Neural cell (in vitro differentiated cells): Measurements from ENCODE around the gene SERPINE1. TPM values are rescaled to one million over a fixed set of nuclear protein-coding genes. Genes with fewer than 3 reads are reported as not detected.
A peak's percentile ranks its signal among the peaks of the same experiment; 100 is the strongest.

Experiments
- H2AFZ ChIP-seq: fragments of 200-600, 300-800 bp; sonication (generic), shearing (Covaris generic); 2 replicates; pipeline ENCODE4 v1.6.0; 2014; ENCODE audit warnings: low read depth, mild to moderate bottlenecking, antibody characterized with exemption, low read length, moderate library complexity
- H3F3A ChIP-seq: fragments of 200-600 bp; shearing (Covaris generic); 2 replicates; pipeline ENCODE4 v1.6.1; 2016; ENCODE audit warnings: mild to moderate bottlenecking, moderate library complexity, mixed read lengths, antibody characterized with exemption, low read length; ENCODE audit not compliant: insufficient read depth, poor library complexity, severe bottlenecking
- H3K27ac ChIP-seq: fragments of 200-600, 300-800 bp; sonication (generic), shearing (Covaris generic); 2 replicates; pipeline ENCODE4 v1.5.1; 2014; ENCODE audit warnings: mild to moderate bottlenecking, low read length, moderate library complexity
- H3K27me3 ChIP-seq: fragments of 300-800, 200-600 bp; sonication (generic), shearing (Covaris generic); 2 replicates; pipeline ENCODE4 v1.6.0; 2014; ENCODE audit warnings: mild to moderate bottlenecking, low read depth, low read length, moderate library complexity; ENCODE audit not compliant: insufficient read depth
- H3K36me3 ChIP-seq: fragments of 300-800, 200-600 bp; sonication (generic), shearing (Covaris generic); 2 replicates; pipeline ENCODE4 v1.5.1; 2014; ENCODE audit warnings: mild to moderate bottlenecking, antibody characterized with exemption, low read length, moderate library complexity; ENCODE audit not compliant: insufficient read depth
- H3K4me2 ChIP-seq: fragments of 300-800, 200-600 bp; sonication (generic), shearing (Covaris generic); 2 replicates; pipeline ENCODE4 v1.6.0; 2014; ENCODE audit warnings: mild to moderate bottlenecking, low read length
- H3K4me3 ChIP-seq: fragments of 300-800, 200-600 bp; sonication (generic), shearing (Covaris generic); 2 replicates; pipeline ENCODE4 v1.5.1; 2014; ENCODE audit warnings: mild to moderate bottlenecking, low read length, moderate library complexity
- H3K79me2 ChIP-seq: fragments of 200-600 bp; shearing (Covaris generic); replicated peaks from 2 replicates; pipeline ENCODE4 v1.6.0; 2014; ENCODE audit warnings: mild to moderate bottlenecking, low read length, moderate library complexity; ENCODE audit not compliant: insufficient read depth
- H3K9ac ChIP-seq: fragments of 300-800, 200-600 bp; sonication (generic), shearing (Covaris generic); 2 replicates; pipeline ENCODE4 v1.6.1; 2016; ENCODE audit warnings: mild to moderate bottlenecking, low read length, mixed read lengths
- H3K9me2 ChIP-seq: fragments of 200-600 bp; shearing (Covaris generic); 2 replicates; pipeline ENCODE4 v1.6.1; 2016; ENCODE audit warnings: mild to moderate bottlenecking, low read length, mixed read lengths; ENCODE audit not compliant: insufficient read depth
- H3K9me3 ChIP-seq: fragments of 200-600, 300-800 bp; sonication (generic), shearing (Covaris generic); 2 replicates; pipeline ENCODE4 v1.6.1; 2016; ENCODE audit warnings: mild to moderate bottlenecking, mixed run types, low read length, moderate library complexity, mixed read lengths
- H4K20me1 ChIP-seq: fragments of 200-600 bp; shearing (Covaris generic); 2 replicates; pipeline ENCODE4 v1.6.1; 2016; ENCODE audit warnings: mild to moderate bottlenecking, mixed run types; ENCODE audit not compliant: insufficient read depth
- CTCF ChIP-seq: fragments of 450-650 bp; IDR thresholded peaks from 2 replicates; pipeline ENCODE4 v1.5.1; 2014; ENCODE audit warnings: antibody characterized with exemption, mild to moderate bottlenecking, moderate library complexity; ENCODE audit not compliant: poor library complexity, severe bottlenecking
- EP300 ChIP-seq: fragments of 450-650 bp; conservative IDR thresholded peaks from 2 replicates; pipeline ENCODE4 v1.6.1; 2014; ENCODE audit warnings: antibody characterized with exemption, mild to moderate bottlenecking, moderate library complexity; ENCODE audit not compliant: poor library complexity, severe bottlenecking
- EZH2 ChIP-seq: fragments of 200-600, 300-800 bp; shearing (Covaris generic), sonication (generic); IDR thresholded peaks from 2 replicates; pipeline ENCODE4 v1.6.1; 2014; ENCODE audit warnings: antibody characterized with exemption, low read length, borderline replicate concordance, mild to moderate bottlenecking; ENCODE audit not compliant: insufficient read depth, poor library complexity, severe bottlenecking
- MXI1 ChIP-seq: fragments of 450-650 bp; conservative IDR thresholded peaks from 2 replicates; pipeline ENCODE4 v1.6.1; 2014; ENCODE audit warnings: antibody characterized with exemption, mild to moderate bottlenecking; ENCODE audit not compliant: poor library complexity, severe bottlenecking
- POLR2AphosphoS5 ChIP-seq: IDR thresholded peaks from 2 replicates; pipeline ENCODE4 v1.6.1; 2012
- RAD21 ChIP-seq: fragments of 450-650 bp; conservative IDR thresholded peaks from 2 replicates; pipeline ENCODE4 v1.6.1; 2014; ENCODE audit warnings: antibody characterized with exemption, mild to moderate bottlenecking, moderate library complexity
- REST ChIP-seq: IDR thresholded peaks from 2 replicates; pipeline ENCODE4 v1.6.1; 2012; ENCODE audit warnings: borderline replicate concordance
- SMC3 ChIP-seq: fragments of 450-650 bp; conservative IDR thresholded peaks from 2 replicates; pipeline ENCODE4 v1.6.1; 2014; ENCODE audit warnings: antibody characterized with exemption, mild to moderate bottlenecking, moderate library complexity; ENCODE audit not compliant: poor library complexity
- TAF1 ChIP-seq: IDR thresholded peaks from 2 replicates; pipeline ENCODE4 v1.6.1; 2012; ENCODE audit warnings: low read depth
- polyA plus RNA-seq: library from polyadenylated mRNA; depleted of rRNA; stranded (reverse); fragments of >200 nt; gene quantifications from 2 replicates; pipeline ENCODE4 v1.2.3, GENCODE V29; 2014

Gene SERPINE1
- polyA plus RNA-seq, 1 donor from 2014 or later = 0.12 TPM

- H3K4me2 ChIP-seq = peak overlapping the region; percentile 70
- H3K9ac ChIP-seq = peak overlapping the region; percentile 59
- TF ChIP-seq REST (peak; percentile 14), MXI1 (no peak), EZH2 (no peak), TAF1 (no peak), RAD21 (no peak)
- no peaks in the 10 kb centered on the region for H3K79me2 ChIP-seq
- no peak overlapping the region for H2AFZ ChIP-seq
- H3K27me3 ChIP-seq = peaks cover 73% of the 10 kb centered on the region
- H4K20me1 ChIP-seq = no peaks in the 10 kb centered on the region
- no peaks in the 10 kb centered on the region for H3F3A ChIP-seq
- no peaks in the 10 kb centered on the region for H3K9me3 ChIP-seq
- no peak overlapping the region for H3K27ac ChIP-seq
- no peaks in the 10 kb centered on the region for H3K36me3 ChIP-seq
- peak overlapping the region; percentile 94 for H3K4me3 ChIP-seq
- no peaks in the 10 kb centered on the region for H3K9me2 ChIP-seq
Observed at GRCh38 chr7:101169110-101169837, 42.4 kb downstream of the SERPINE1 start.

GRCh38 chr7:101169838-101170551 is 43.1 kb downstream of the SERPINE1 start:
- Histone ChIP-seq H3K4me3 (peak overlapping the region; percentile 94), H3K4me2 (peak overlapping the region; percentile 70), H3K27ac (no peak overlapping the region), H3K9me3 (no peaks in the 10 kb centered on the region), H3K27me3 (peaks cover 77% of the 10 kb centered on the region), H3K36me3 (no peaks in the 10 kb centered on the region), H3K9me2 (no peaks in the 10 kb centered on the region), H3F3A (no peaks in the 10 kb centered on the region), H3K9ac (peak overlapping the region; percentile 59), H4K20me1 (no peaks in the 10 kb centered on the region), H2AFZ (no peak overlapping the region), H3K79me2 (no peaks in the 10 kb centered on the region)
- TF ChIP-seq SMC3 = peak; percentile 87
- no peak for TF ChIP-seq MXI1
- TF ChIP-seq EZH2 = no peak
- TF ChIP-seq REST = peak; percentile 8
- TF ChIP-seq TAF1 = no peak
- peak; percentile 77 for TF ChIP-seq RAD21
- TF ChIP-seq EP300 = no peak
- peak; percentile 82 for TF ChIP-seq POLR2AphosphoS5
- peak; percentile 97 for TF ChIP-seq CTCF
